K562 (cell line): Measurements from ENCODE around the gene RNF34. TPM values are rescaled to one million over a fixed set of nuclear protein-coding genes. Genes with fewer than 3 reads are reported as not detected.

Source experiments
- ATAC-seq: fragments of 200-7000 bp; cut with Tn5 transposase; 3 replicates; pipeline ENCODE4 v1.9.1; 2020; ENCODE audit warnings: moderate library complexity
- BruUV-seq: library from RNA; stranded (reverse); fragments of 400-500 nt; replicated peaks from 2 replicates; lab custom pipeline; 2021; lab: Mats Ljungman, UMichigan
- CTCF ChIA-PET: fragments of 300-600 bp; formaldehyde crosslinking; extraction: SDS; loops from one replicate; lab custom pipeline; 2021; ENCODE audit warnings: low intra/inter-chr PET ratio; lab: Yijun Ruan, JAX
- POLR2A ChIA-PET: fragments of 300-600, 350-650 bp; sonication (Branson Sonifier 250); formaldehyde crosslinking; extraction: SDS; loops from one replicate; lab custom pipeline; 2021; ENCODE audit warnings: antibody characterized with exemption, inconsistent platforms; lab: Yijun Ruan, JAX
- DNase-seq, 4 experiments: peaks; one replicate each; pipeline versions ENCODE4 v3.0.0 to v3.0.0-alpha.2; 2011 to 2018; ENCODE audit warnings: low spot score in 3 of 4, mixed read lengths in 3 of 4; ENCODE audit errors: extremely low read depth in 1 of 4
- FAIRE-seq: peaks from 2 replicates; lab custom pipeline; 2011; peaks lifted over from hg19 to GRCh38; lab: Jason Lieb, UNC
- H2AFZ ChIP-seq: 2 replicates; pipeline ENCODE4 v1.6.0; 2011; ENCODE audit warnings: low read depth, low read length, control low read depth, inconsistent platforms
- H3K27ac ChIP-seq: fragments of 200-600 bp; 3 replicates; pipeline ENCODE4 v1.8.0; 2011; ENCODE audit warnings: low read depth, mild to moderate bottlenecking, control low read depth, inconsistent platforms, low read length, moderate library complexity, mixed read lengths; ENCODE audit errors: extremely low read depth
- H3K27me3 ChIP-seq, 2 experiments: fragments of 300-600 bp in 1 of 2; 2 replicates in 1 of 2; 3 replicates in 1 of 2; pipeline versions ENCODE4 v1.6.0 to v1.8.0; 2011; ENCODE audit warnings: inconsistent platforms in 2 of 2, low read length in 2 of 2, mild to moderate bottlenecking in 1 of 2, mixed read lengths in 1 of 2, moderate library complexity in 1 of 2; ENCODE audit not compliant: control insufficient read depth in 2 of 2, insufficient read depth in 2 of 2
- H3K36me3 ChIP-seq: fragments of 300-600 bp; 3 replicates; pipeline ENCODE4 v1.8.0; 2011; ENCODE audit warnings: mild to moderate bottlenecking, low read length, inconsistent platforms; ENCODE audit not compliant: control insufficient read depth, insufficient read depth
- H3K4me1 ChIP-seq, 2 experiments: fragments of 200-600 bp in 1 of 2; replicated peaks in 1 of 2; 2 replicates in 1 of 2; 3 replicates in 1 of 2; pipeline versions ENCODE4 v1.5.1 to v1.8.0; 2011; ENCODE audit warnings: inconsistent platforms in 2 of 2, low read length in 2 of 2, mild to moderate bottlenecking in 1 of 2, mixed read lengths in 1 of 2, moderate library complexity in 1 of 2; ENCODE audit not compliant: control insufficient read depth in 2 of 2, insufficient read depth in 2 of 2
- H3K4me2 ChIP-seq: 2 replicates; pipeline ENCODE4 v1.6.1; 2011; ENCODE audit warnings: low read length, control low read depth, inconsistent platforms, mixed read lengths; ENCODE audit not compliant: insufficient read depth
- H3K4me3 ChIP-seq: fragments of 200-600 bp; sonication (generic), shearing (Covaris generic); 2 replicates; pipeline ENCODE4 v1.5.1; 2016; ENCODE audit warnings: control low read depth, inconsistent platforms
- H3K79me2 ChIP-seq: fragments of 200-600 bp; 3 replicates; pipeline ENCODE4 v1.8.0; 2011; ENCODE audit warnings: low read length, inconsistent platforms; ENCODE audit not compliant: control insufficient read depth, insufficient read depth
- H3K9ac ChIP-seq, 2 experiments: 2 replicates each; pipeline versions ENCODE4 v1.6.0 to v1.6.1; 2011; ENCODE audit warnings: low read depth in 2 of 2, low read length in 2 of 2, control low read depth in 1 of 2, inconsistent platforms in 1 of 2, mild to moderate bottlenecking in 1 of 2, mixed read lengths in 1 of 2; ENCODE audit not compliant: insufficient read depth in 1 of 2
- H3K9me1 ChIP-seq: one replicate; pipeline ENCODE4 v1.6.0; 2011; ENCODE audit warnings: inconsistent platforms, mild to moderate bottlenecking, low read length, moderate library complexity; ENCODE audit not compliant: control insufficient read depth, insufficient read depth
- H3K9me3 ChIP-seq: replicated peaks from 2 replicates; pipeline ENCODE4 v1.5.1; 2011; ENCODE audit warnings: low read depth, low read length, inconsistent platforms; ENCODE audit not compliant: control insufficient read depth, insufficient read depth
- H4K20me1 ChIP-seq: replicated peaks from 2 replicates; pipeline ENCODE4 v1.6.1; 2011; ENCODE audit warnings: low read length, inconsistent platforms, mixed read lengths; ENCODE audit not compliant: control insufficient read depth, insufficient read depth
- FOXP1 ChIP-seq: sonication (generic); formaldehyde crosslinking; IDR thresholded peaks from 2 replicates; pipeline ENCODE4 v1.8.0; 2022; ENCODE audit warnings: mild to moderate bottlenecking, missing genetic modification reagents
- HDAC1 ChIP-seq, 2 experiments: fragments of 450-650 bp; IDR thresholded peaks; 2 replicates each; pipeline ENCODE4 v1.6.1; 2016 to 2017; ENCODE audit warnings: inconsistent platforms in 1 of 2, mild to moderate bottlenecking in 1 of 2, moderate library complexity in 1 of 2
- HDAC2 ChIP-seq: fragments of 450-650 bp; IDR thresholded peaks from 2 replicates; pipeline ENCODE4 v1.6.1; 2016; ENCODE audit warnings: mild to moderate bottlenecking
- MAFG ChIP-seq: fragments of 450-650 bp; conservative IDR thresholded peaks from 2 replicates; pipeline ENCODE4 v1.6.1; 2016; ENCODE audit warnings: missing genetic modification characterization, missing compliant biosample characterization
- MAFK ChIP-seq: IDR thresholded peaks from 2 replicates; pipeline ENCODE4 v1.6.1; 2011; ENCODE audit warnings: low read length, improper control_type of control experiment
- MCM5 ChIP-seq: fragments of 450-650 bp; IDR thresholded peaks from 2 replicates; pipeline ENCODE4 v1.6.1; 2016; ENCODE audit warnings: low read depth
- NFE2 ChIP-seq: IDR thresholded peaks from 2 replicates; pipeline ENCODE4 v1.6.1; 2014; ENCODE audit warnings: antibody characterized with exemption, low read depth
- RCOR1 ChIP-seq, 2 experiments: IDR thresholded peaks; 2 replicates each; pipeline ENCODE4 v1.6.1; 2012; ENCODE audit warnings: low read depth in 2 of 2, low read length in 2 of 2, borderline replicate concordance in 1 of 2, improper control_type of control experiment in 1 of 2
- RFX7 ChIP-seq: fragments of 250-450 bp; sonication (Bioruptor Pico); IDR thresholded peaks from 2 replicates; pipeline ENCODE4 v1.5.1; 2021; ENCODE audit warnings: mild to moderate bottlenecking
- SLC30A9 ChIP-seq: fragments of 250-450 bp; sonication (Bioruptor Pico); IDR thresholded peaks from 2 replicates; pipeline ENCODE4 v1.8.0; 2022; ENCODE audit warnings: mild to moderate bottlenecking, moderate library complexity
- TEAD1 ChIP-seq, 2 experiments: fragments of 450-650 bp in 1 of 2; sonication (generic) in 1 of 2; formaldehyde crosslinking; IDR thresholded peaks; 2 replicates each; pipeline versions ENCODE4 v1.4.0 to v1.8.0; 2020 to 2022; ENCODE audit warnings: mild to moderate bottlenecking in 2 of 2, missing genetic modification reagents in 1 of 2
- ZNF140 ChIP-seq: fragments of 250-450 bp; sonication (Bioruptor Pico); IDR thresholded peaks from 2 replicates; pipeline ENCODE4 v1.8.0; 2021; ENCODE audit warnings: moderate library complexity, mild to moderate bottlenecking, inconsistent platforms
- ZNF57 ChIP-seq: fragments of 450-650 bp; formaldehyde crosslinking; IDR thresholded peaks from 2 replicates; pipeline ENCODE4 v1.4.0; 2020; ENCODE audit warnings: mild to moderate bottlenecking, moderate library complexity
- ZNF644 ChIP-seq: fragments of 200-800 bp; sonication (Bioruptor generic); IDR thresholded peaks from 2 replicates; pipeline ENCODE4 v1.6.1; 2016; ENCODE audit warnings: low read depth, missing genetic modification characterization, missing compliant biosample characterization
- WGBS: fragments of 100-300 bp; shearing (Covaris generic); methylation state at CpG from one replicate; pipeline ENCODE4 v1.1.6; 2016; ENCODE audit warnings: low coverage, mixed read lengths; ENCODE audit not compliant: insufficient coverage; ENCODE audit errors: missing lambda C conversion rate; 5-methylcytosine and 5-hydroxymethylcytosine counted together
- in situ Hi-C: fragments of 300-500 bp; cut with MboI; formaldehyde crosslinking; loops from 4 replicates; pipeline ENCODE4 v1.15.0; 2018; ENCODE audit warnings: inconsistent platforms, mixed read lengths
- intact Hi-C: fragments of 100-400 bp; cut with micrococcal nuclease; formaldehyde crosslinking; loops from 2 replicates; pipeline ENCODE4 v1.14.2; 2022
- polyA plus RNA-seq, 8 experiments: library from polyadenylated mRNA; depleted of rRNA in 4 of 8; stranded (reverse) in 5 of 8; unstranded in 3 of 8; fragments of >200 nt; fragmentation: Nextera tagmentation in 2 of 8; fragmentation: Illumina TruSeq in 1 of 8; extraction: Ambion mirVana in 2 of 8; extraction: Trizol in 1 of 8; gene quantifications; 2 replicates each; pipeline versions ENCODE4 v1.2.1 to v1.2.3, GENCODE V29; 2011 to 2014; ENCODE audit warnings: inconsistent platforms in 1 of 8, missing spikeins in 1 of 8
- total RNA-seq, 7 experiments: library from RNA; depleted of rRNA in 6 of 7; stranded (reverse); fragments of >200 nt in 6 of 7; fragmentation: Illumina TruSeq in 2 of 7; extraction: Trizol in 2 of 7; gene quantifications; 2 replicates each; pipeline versions ENCODE4 v1.2.1 to v1.2.3, GENCODE V29; 2011 to 2021; ENCODE audit warnings: low replicate concordance in 1 of 7
- TF ChIP-seq, protein P1 (sequence below): fragments of 250-450 bp; sonication (Bioruptor Pico); IDR thresholded peaks from 2 replicates; pipeline ENCODE4 v1.5.0; 2020; ENCODE audit warnings: mild to moderate bottlenecking
- TF ChIP-seq, protein P2 (sequence below): fragments of 250-450 bp; sonication (Bioruptor Pico); IDR thresholded peaks from 2 replicates; pipeline ENCODE4 v1.5.0; 2021
- TF ChIP-seq, protein P3 (sequence below): sonication (generic); formaldehyde crosslinking; IDR thresholded peaks from 2 replicates; pipeline ENCODE4 v1.8.1; 2023; ENCODE audit warnings: missing genetic modification reagents, mild to moderate bottlenecking, borderline replicate concordance

Gene RNF34
- total and polyA plus RNA-seq, 9 of the 15 experiments (the other 6 are each of a cell fraction or from before 2014, with no cell fraction given): 41.7 to 88.9 (median 54.1) TPM

DNA sequence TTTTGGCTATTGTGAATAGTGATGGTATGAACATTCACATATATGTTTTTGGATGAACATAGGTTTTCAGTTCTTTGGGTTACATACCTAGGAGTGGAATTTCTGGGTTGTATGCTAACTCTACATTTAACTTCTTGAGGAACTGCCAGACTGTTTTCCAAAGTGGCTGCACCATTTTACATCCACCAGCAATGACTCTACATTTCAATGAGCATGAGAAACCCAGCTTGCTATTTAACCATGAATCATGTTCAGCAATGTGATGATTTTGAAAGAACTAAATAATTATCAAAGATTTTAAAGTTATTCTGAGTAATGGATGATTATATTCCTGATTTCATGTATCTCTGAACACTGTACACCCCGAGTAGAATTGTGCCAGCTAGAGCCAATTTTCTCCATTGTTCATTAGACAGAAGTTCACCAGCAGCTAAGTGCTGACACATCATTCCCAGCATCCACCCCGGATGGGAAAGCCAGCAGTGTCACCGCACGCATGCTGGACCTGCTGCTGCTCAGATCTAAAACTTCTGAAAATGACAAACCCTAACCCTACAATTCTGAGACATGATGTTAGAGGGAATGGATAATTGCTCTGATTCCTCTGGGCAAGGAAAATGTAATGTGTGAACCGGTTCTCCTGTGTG lies 34.4 kb upstream of the RNF34 start:
- in situ Hi-C loops (no loop called here), intact Hi-C loops (no loop called here)
- WGBS: 6% methylated on average over 5 of the region's 5 CpGs
- no peak overlapping the region for H3K4me3 ChIP-seq
- no peaks in the 10 kb centered on the region for H3K79me2 ChIP-seq
- CTCF ChIA-PET: no interaction called here
- H3K9me3 ChIP-seq: no peaks in the 10 kb centered on the region
- no TSS peak for BruUV-seq
- no peaks in the 10 kb centered on the region for H3K36me3 ChIP-seq
- peaks cover 0 to 8% of the 10 kb centered on the region in 2 experiments; a peak in 2 of 5 replicates for H3K4me1 ChIP-seq
- peak overlapping the region in 1 of 2 experiments; percentile 15; a peak in 1 of 4 replicates for H3K9ac ChIP-seq
- H3K4me2 ChIP-seq: peak overlapping the region; percentile 17; the same call in 1 of the 2 replicates
- FAIRE-seq (peak; percentile 58), DNase-seq (peak in 3 of 4 experiments; percentile 21 to 36 (median 22)), ATAC-seq (peak; percentile 57; the same call in 2 of the 3 replicates)
- H2AFZ ChIP-seq: peak overlapping the region; percentile 54
- POLR2A ChIA-PET: interaction anchor here (0.6 to 3.0 kb wide), 6 partner anchors 10 to 76 kb away, joined by 3 to 19 read pairs (median 6); partner anchors contain the start of genes ANAPC5 and RNF34
- no peaks in the 10 kb centered on the region for H3K27me3 ChIP-seq
- no peaks in the 10 kb centered on the region for H4K20me1 ChIP-seq
- H3K9me1 ChIP-seq: no peaks in the 10 kb centered on the region
- H3K27ac ChIP-seq: no peak overlapping the region
- TF ChIP-seq SLC30A9 (CRISPR knock-in tag) (no peak), HDAC1 (IDR thresholded peaks at IDR 0.05) (no peak), ZNF140 (no peak), MCM5 (no peak), ZNF57 (no peak), RFX7 (CRISPR knock-in tag) (no peak), FOXP1 (CRISPR knock-in tag) (no peak), NFE2 (peak; percentile 55), RCOR1 (IDR thresholded peaks at IDR 0.05; ENCODE audit: borderline replicate concordance in 1 of 2, low read depth in 2 of 2, low read length in 2 of 2) (peak in 1 of 2 experiments; percentile 25; a peak in 1 of 4 replicates), MAFK (peak; percentile 92), TEAD1 (CRISPR knock-in tag; IDR thresholded peaks at IDR 0.05) (no peak), ZNF644 (no peak), MAFG (peak; percentile 91), HDAC2 (no peak)
- TF ChIP-seq, protein P1, sequence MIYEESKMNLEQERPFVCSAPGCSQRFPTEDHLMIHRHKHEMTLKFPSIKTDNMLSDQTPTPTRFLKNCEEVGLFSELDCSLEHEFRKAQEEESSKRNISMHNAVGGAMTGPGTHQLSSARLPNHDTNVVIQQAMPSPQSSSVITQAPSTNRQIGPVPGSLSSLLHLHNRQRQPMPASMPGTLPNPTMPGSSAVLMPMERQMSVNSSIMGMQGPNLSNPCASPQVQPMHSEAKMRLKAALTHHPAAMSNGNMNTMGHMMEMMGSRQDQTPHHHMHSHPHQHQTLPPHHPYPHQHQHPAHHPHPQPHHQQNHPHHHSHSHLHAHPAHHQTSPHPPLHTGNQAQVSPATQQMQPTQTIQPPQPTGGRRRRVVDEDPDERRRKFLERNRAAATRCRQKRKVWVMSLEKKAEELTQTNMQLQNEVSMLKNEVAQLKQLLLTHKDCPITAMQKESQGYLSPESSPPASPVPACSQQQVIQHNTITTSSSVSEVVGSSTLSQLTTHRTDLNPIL: no peak
- TF ChIP-seq, protein P2, sequence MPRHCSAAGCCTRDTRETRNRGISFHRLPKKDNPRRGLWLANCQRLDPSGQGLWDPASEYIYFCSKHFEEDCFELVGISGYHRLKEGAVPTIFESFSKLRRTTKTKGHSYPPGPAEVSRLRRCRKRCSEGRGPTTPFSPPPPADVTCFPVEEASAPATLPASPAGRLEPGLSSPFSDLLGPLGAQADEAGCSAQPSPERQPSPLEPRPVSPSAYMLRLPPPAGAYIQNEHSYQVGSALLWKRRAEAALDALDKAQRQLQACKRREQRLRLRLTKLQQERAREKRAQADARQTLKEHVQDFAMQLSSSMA (CRISPR knock-in tag): no peak
- TF ChIP-seq, protein P3, sequence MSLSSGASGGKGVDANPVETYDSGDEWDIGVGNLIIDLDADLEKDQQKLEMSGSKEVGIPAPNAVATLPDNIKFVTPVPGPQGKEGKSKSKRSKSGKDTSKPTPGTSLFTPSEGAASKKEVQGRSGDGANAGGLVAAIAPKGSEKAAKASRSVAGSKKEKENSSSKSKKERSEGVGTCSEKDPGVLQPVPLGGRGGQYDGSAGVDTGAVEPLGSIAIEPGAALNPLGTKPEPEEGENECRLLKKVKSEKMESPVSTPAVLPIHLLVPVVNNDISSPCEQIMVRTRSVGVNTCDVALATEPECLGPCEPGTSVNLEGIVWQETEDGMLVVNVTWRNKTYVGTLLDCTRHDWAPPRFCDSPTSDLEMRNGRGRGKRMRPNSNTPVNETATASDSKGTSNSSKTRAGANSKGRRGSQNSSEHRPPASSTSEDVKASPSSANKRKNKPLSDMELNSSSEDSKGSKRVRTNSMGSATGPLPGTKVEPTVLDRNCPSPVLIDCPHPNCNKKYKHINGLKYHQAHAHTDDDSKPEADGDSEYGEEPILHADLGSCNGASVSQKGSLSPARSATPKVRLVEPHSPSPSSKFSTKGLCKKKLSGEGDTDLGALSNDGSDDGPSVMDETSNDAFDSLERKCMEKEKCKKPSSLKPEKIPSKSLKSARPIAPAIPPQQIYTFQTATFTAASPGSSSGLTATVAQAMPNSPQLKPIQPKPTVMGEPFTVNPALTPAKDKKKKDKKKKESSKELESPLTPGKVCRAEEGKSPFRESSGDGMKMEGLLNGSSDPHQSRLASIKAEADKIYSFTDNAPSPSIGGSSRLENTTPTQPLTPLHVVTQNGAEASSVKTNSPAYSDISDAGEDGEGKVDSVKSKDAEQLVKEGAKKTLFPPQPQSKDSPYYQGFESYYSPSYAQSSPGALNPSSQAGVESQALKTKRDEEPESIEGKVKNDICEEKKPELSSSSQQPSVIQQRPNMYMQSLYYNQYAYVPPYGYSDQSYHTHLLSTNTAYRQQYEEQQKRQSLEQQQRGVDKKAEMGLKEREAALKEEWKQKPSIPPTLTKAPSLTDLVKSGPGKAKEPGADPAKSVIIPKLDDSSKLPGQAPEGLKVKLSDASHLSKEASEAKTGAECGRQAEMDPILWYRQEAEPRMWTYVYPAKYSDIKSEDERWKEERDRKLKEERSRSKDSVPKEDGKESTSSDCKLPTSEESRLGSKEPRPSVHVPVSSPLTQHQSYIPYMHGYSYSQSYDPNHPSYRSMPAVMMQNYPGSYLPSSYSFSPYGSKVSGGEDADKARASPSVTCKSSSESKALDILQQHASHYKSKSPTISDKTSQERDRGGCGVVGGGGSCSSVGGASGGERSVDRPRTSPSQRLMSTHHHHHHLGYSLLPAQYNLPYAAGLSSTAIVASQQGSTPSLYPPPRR (CRISPR knock-in tag): no peak
